Heart left ventricle (tissue), 16 donors: ENCODE measurements around the gene AP3S2. TPM values are rescaled to one million over a fixed set of nuclear protein-coding genes. Genes with fewer than 3 reads are reported as not detected.

ENCODE experiments used
- ATAC-seq, 4 donors: fragments of 200-7000 bp; cut with Tn5 transposase; one replicate each; pipeline ENCODE4 v1.9.1; 2020 to 2022; ENCODE audit warnings: moderate library complexity in 4 of 4, mild to moderate bottlenecking in 3 of 4, moderate number of reproducible peaks in 1 of 4
- DNase-seq, 5 donors: peaks; one replicate each; pipeline ENCODE4 v3.0.0-alpha.2; 2020
- H3K27ac ChIP-seq, 12 donors: fragments of 200-600 bp; sonication (generic) in 4 of 12; one replicate each; pipeline versions ENCODE4 v1.5.0 to v1.8.0; 2016 to 2022; ENCODE audit warnings: mild to moderate bottlenecking in 2 of 12
- H3K27me3 ChIP-seq, 9 donors: fragments of 200-600 bp; sonication (generic) in 2 of 9; one replicate each; pipeline versions ENCODE4 v1.5.1 to v1.8.0; 2016 to 2022; ENCODE audit warnings: mild to moderate bottlenecking in 3 of 9
- H3K36me3 ChIP-seq, 9 donors: fragments of 200-600 bp; sonication (generic) in 2 of 9; one replicate each; pipeline versions ENCODE4 v1.5.0 to v1.8.0; 2018 to 2022; ENCODE audit warnings: mild to moderate bottlenecking in 2 of 9
- H3K4me1 ChIP-seq, 12 donors: fragments of 200-600 bp; sonication (generic) in 4 of 12; one replicate each; pipeline versions ENCODE4 v1.5.0 to v1.8.0; 2016 to 2022; ENCODE audit warnings: mild to moderate bottlenecking in 3 of 12
- H3K4me3 ChIP-seq, 12 donors: fragments of 200-600 bp; sonication (generic) in 4 of 12; one replicate each; pipeline versions ENCODE4 v1.5.0 to v1.8.0; 2017 to 2022; ENCODE audit warnings: mild to moderate bottlenecking in 9 of 12, moderate library complexity in 4 of 12
- H3K9me3 ChIP-seq, 12 donors: fragments of 200-600 bp; sonication (generic) in 4 of 12; one replicate each; pipeline versions ENCODE4 v1.5.0 to v1.8.0; 2016 to 2022; ENCODE audit warnings: mild to moderate bottlenecking in 1 of 12
- POLR2A ChIP-seq, 2 donors: fragments of 450-650 bp; IDR thresholded peaks; one replicate each; pipeline ENCODE4 v1.6.1; 2017; ENCODE audit warnings: antibody characterized with exemption in 2 of 2, mild to moderate bottlenecking in 2 of 2, moderate library complexity in 2 of 2
- WGBS, 4 donors: extraction: QIAGEN DNeasy Blood & Tissue Kit in 2 of 4; methylation state at CpG; one replicate each; pipeline versions ENCODE4 v1.1.5 to v1.1.7; 2013 to 2018; 5-methylcytosine and 5-hydroxymethylcytosine counted together
- intact Hi-C, 10 donors: fragments of 100-400 bp; cut with DNase I; formaldehyde crosslinking; loops; one replicate each; pipeline versions ENCODE4 v1.11.1 to v1.14.2; 2022
- polyA plus RNA-seq, 2 donors: library from polyadenylated mRNA; stranded (reverse); fragments of 200-250 nt; gene quantifications; one replicate each; pipeline ENCODE4 v1.2.3, GENCODE V29; 2013
- total RNA-seq, 9 donors: library from RNA; depleted of rRNA in 2 of 9; stranded (reverse); fragments of >200 nt in 2 of 9; fragmentation: NEBNext Ultra II Directional in 3 of 9; extraction: Animal tissue kit (Norgen Biotek cat#: 25700) in 3 of 9; gene quantifications; one replicate each; pipeline versions ENCODE4 v1.1.0 to v1.2.4, GENCODE V29; 2016 to 2023
- TF ChIP-seq, protein P1 (sequence below), 12 donors: fragments of 200-600 bp; sonication (generic) in 4 of 12; IDR thresholded peaks; one replicate each; pipeline versions ENCODE4 v1.5.0 to v1.8.0; 2018 to 2022; ENCODE audit warnings: antibody characterized with exemption in 12 of 12, mild to moderate bottlenecking in 5 of 12
- donor health status: ischemic (EF 13 %, LVEDD 7.1; RV severe dilation, severe dysfunction).
- donor health status: healthy with polysubstance abuse.
- donor health status: DM: no; HTN: yes; CAD: no.
- donor health status: DM: no; HTN: no; CAD: no.
- donor health status: ischemic (EF 25% LVEDD 6.9; RV normal size, moderate dysfunction).
- donor health status: ischemic (EF 25% LVEDD 5.7; RV mildly dilated, moderate dysfunction).
- donor health status: healthy.
- donor health status: DM: yes; HTN: yes; CAD: no.
- donor health status: ischemic (EF 35%, LVEDD 5.7; RV mildly dilated, moderate dysfunction).
- donor health status: nonischemic (EF 11% LVEDD 7.7; RV severe dilation, severe dysfunction).
- donor health status: DM: yes; HTN: yes; CAD: no.
- donor health status: PGD.
- donor health status: ischemic (EF 29% LVEDD 5.4; RV normal size, mild dysfunction).
- donor health status: nonischemic (EF 23%, LVEDD 6.1; RV moderate dilation, normal function).

AP3S2 gene
- total and polyA plus RNA-seq, 11 donors = 15.4 to 64.6 (median 43.3) TPM

DNA sequence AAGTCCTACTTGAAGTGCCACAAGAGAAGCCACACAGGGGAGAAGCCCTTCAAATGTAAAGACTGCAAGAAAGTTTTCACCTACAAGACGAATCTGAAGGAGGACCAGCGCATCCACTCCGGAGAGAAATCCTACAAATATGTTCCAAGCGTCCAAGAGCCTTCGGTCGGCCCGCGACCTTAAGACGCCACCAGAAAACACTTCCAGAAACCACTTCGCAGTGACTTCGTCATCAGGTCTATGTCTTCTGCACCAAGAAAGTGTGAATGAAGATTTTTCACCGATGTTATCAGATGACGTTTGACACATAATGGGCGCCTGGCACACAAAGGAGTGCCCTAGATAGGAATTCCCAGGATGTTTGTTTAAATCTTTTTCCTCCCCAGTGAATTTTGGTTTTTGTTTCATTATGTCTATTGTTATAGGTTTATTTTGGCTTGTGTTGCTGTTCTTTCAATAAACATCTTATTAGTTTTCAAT lies 43.0 kb upstream of the AP3S2 start:
- no peaks in the 10 kb centered on the region for H3K4me1 ChIP-seq
- no peaks in the 10 kb centered on the region for H3K36me3 ChIP-seq
- intact Hi-C loops = no loop called here
- DNase-seq = no peak
- no peaks in the 10 kb centered on the region for H3K27me3 ChIP-seq
- no peak overlapping the region for H3K4me3 ChIP-seq
- TF ChIP-seq, protein P1, sequence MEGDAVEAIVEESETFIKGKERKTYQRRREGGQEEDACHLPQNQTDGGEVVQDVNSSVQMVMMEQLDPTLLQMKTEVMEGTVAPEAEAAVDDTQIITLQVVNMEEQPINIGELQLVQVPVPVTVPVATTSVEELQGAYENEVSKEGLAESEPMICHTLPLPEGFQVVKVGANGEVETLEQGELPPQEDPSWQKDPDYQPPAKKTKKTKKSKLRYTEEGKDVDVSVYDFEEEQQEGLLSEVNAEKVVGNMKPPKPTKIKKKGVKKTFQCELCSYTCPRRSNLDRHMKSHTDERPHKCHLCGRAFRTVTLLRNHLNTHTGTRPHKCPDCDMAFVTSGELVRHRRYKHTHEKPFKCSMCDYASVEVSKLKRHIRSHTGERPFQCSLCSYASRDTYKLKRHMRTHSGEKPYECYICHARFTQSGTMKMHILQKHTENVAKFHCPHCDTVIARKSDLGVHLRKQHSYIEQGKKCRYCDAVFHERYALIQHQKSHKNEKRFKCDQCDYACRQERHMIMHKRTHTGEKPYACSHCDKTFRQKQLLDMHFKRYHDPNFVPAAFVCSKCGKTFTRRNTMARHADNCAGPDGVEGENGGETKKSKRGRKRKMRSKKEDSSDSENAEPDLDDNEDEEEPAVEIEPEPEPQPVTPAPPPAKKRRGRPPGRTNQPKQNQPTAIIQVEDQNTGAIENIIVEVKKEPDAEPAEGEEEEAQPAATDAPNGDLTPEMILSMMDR (IDR thresholded peaks at IDR 0.05) = no peak
- TF ChIP-seq POLR2A (IDR thresholded peaks at IDR 0.05) = no peak
- H3K27ac ChIP-seq = no peak overlapping the region
- 86 to 91% (median 89%) methylated on average over 14 of the region's 14 CpGs for WGBS, 4 donors
- no peaks in the 10 kb centered on the region for H3K9me3 ChIP-seq
- ATAC-seq = no peak

- no peak overlapping the region for H3K27ac ChIP-seq
- no peaks in the 10 kb centered on the region for H3K9me3 ChIP-seq
- ATAC-seq = no peak
- no peaks in the 10 kb centered on the region for H3K4me1 ChIP-seq
- intact Hi-C loops = no loop called here
- WGBS, 4 donors = 77 to 90% (median 81%) methylated on average over 8 of the region's 8 CpGs
- no peak overlapping the region for H3K4me3 ChIP-seq
- DNase-seq = no peak
- H3K36me3 ChIP-seq = no peaks in the 10 kb centered on the region
- TF ChIP-seq, protein P1 (IDR thresholded peaks at IDR 0.05) = no peak
- no peak for TF ChIP-seq POLR2A (IDR thresholded peaks at IDR 0.05)
- H3K27me3 ChIP-seq = no peaks in the 10 kb centered on the region
Measured at GRCh38 chr15:89936051-89936785, 42.4 kb upstream of the AP3S2 start.

- no peaks in the 10 kb centered on the region for H3K9me3 ChIP-seq
- H3K27me3 ChIP-seq = no peaks in the 10 kb centered on the region
- ATAC-seq = no peak
- no peak for DNase-seq
- no peak overlapping the region for H3K4me3 ChIP-seq
- WGBS, 4 donors = 96 to 98% (median 97%) methylated on average over 3 of the region's 3 CpGs
- no peak for TF ChIP-seq POLR2A (IDR thresholded peaks at IDR 0.05)
- TF ChIP-seq, protein P1 (IDR thresholded peaks at IDR 0.05) = no peak
- no peak overlapping the region for H3K27ac ChIP-seq
- no peaks in the 10 kb centered on the region for H3K4me1 ChIP-seq
- intact Hi-C loops = no loop called here
- no peaks in the 10 kb centered on the region for H3K36me3 ChIP-seq
Measured at GRCh38 chr15:89932880-89933279, 39.1 kb upstream of the AP3S2 start.

DNA sequence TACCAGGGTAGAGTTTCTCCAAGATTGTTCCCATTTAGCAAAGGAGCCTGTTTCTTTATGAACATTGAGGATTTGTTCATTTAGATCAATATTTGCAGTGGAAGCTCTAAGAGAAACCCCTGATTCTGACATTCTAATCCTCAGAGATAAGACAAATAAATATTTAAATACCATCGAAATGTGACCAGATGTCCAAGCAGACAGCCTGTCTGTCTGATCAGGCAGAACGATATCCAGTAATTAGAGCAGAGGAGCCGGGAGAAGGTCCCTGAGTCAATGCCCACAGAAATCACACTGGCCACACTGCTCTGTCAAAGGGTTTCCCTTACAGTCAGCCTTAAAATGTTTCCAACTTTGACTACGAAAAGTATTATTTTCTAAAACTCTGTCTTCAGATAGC lies 34.6 kb upstream of the AP3S2 start:
- intact Hi-C loops = no loop called here
- H3K36me3 ChIP-seq = no peaks in the 10 kb centered on the region
- 64 to 85% (median 80%) methylated on average over 4 of the region's 4 CpGs for WGBS, 4 donors

More for the DNA sequence above, 34.6 kb upstream of the AP3S2 start:
- Histone ChIP-seq H3K9me3 (no peaks in the 10 kb centered on the region), H3K4me1 (no peaks in the 10 kb centered on the region), H3K27ac (no peak overlapping the region), H3K27me3 (no peaks in the 10 kb centered on the region), H3K4me3 (no peak overlapping the region)
- no peak for DNase-seq
- ATAC-seq = no peak
- no peak for TF ChIP-seq POLR2A (IDR thresholded peaks at IDR 0.05)
- TF ChIP-seq, protein P1 (IDR thresholded peaks at IDR 0.05) = no peak
